Measurements from ENCODE around the gene DPF1.

GRCh38 chr19:38228491-38229439, 4.7 kb upstream of the DPF1 start:
- TF ChIP-seq, protein P1, sequence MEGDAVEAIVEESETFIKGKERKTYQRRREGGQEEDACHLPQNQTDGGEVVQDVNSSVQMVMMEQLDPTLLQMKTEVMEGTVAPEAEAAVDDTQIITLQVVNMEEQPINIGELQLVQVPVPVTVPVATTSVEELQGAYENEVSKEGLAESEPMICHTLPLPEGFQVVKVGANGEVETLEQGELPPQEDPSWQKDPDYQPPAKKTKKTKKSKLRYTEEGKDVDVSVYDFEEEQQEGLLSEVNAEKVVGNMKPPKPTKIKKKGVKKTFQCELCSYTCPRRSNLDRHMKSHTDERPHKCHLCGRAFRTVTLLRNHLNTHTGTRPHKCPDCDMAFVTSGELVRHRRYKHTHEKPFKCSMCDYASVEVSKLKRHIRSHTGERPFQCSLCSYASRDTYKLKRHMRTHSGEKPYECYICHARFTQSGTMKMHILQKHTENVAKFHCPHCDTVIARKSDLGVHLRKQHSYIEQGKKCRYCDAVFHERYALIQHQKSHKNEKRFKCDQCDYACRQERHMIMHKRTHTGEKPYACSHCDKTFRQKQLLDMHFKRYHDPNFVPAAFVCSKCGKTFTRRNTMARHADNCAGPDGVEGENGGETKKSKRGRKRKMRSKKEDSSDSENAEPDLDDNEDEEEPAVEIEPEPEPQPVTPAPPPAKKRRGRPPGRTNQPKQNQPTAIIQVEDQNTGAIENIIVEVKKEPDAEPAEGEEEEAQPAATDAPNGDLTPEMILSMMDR (conservative IDR thresholded peaks at IDR 0.05; ENCODE audit: low read length), result no peak
- TF ChIP-seq EZH2phosphoT487 (IDR thresholded peaks at IDR 0.05; ENCODE audit: borderline replicate concordance, low read depth, low read length), result no peak
